SU-DHL-6 (cell line): Measurements from ENCODE around the gene USP11.

Experiments
- EZH2phosphoT487 ChIP-seq: fragments of 200-600 bp; sonication (generic), shearing (Covaris generic); conservative IDR thresholded peaks from 2 replicates; pipeline ENCODE4 v1.6.1; 2018; ENCODE audit warnings: mild to moderate bottlenecking, antibody characterized with exemption, low read length, moderate library complexity, mixed read lengths
- TF ChIP-seq, protein P1 (sequence below): fragments of 200-600 bp; sonication (generic); IDR thresholded peaks from one replicate; pipeline ENCODE4 v1.5.1; 2017; ENCODE audit warnings: antibody characterized with exemption, mild to moderate bottlenecking, low read length, moderate library complexity; ENCODE audit not compliant: insufficient read depth, poor library complexity, severe bottlenecking

DNA sequence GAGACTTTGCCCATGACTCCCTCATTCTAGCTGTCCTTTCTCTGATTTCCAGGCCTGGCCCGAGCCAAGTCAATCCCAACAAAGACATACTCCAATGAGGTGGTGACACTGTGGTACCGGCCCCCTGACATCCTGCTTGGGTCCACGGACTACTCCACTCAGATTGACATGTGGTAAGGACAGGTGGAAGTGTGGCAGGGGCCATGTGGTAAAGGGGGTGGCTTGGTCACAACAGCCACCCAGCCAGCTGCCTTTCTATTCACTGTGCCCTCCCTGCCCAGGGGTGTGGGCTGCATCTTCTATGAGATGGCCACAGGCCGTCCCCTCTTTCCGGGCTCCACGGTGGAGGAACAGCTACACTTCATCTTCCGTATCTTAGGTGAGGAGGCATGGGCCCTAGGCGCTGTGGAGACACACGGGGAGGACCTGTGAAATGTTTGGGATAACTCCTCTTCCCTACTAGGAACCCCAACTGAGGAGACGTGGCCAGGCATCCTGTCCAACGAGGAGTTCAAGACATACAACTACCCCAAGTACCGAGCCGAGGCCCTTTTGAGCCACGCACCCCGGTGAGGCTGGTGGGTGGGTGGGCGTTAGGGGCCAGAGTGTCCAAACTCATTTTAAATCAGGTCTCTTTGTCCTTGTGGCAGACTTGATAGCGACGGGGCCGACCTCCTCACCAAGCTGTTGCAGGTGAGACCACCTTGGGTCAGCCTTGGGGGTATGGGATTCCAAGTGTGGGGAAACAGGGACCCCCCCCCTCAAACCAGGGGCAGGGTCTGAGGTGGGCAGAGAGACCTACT, 6.1 kb upstream of the USP11 start:
- TF ChIP-seq, protein P1, sequence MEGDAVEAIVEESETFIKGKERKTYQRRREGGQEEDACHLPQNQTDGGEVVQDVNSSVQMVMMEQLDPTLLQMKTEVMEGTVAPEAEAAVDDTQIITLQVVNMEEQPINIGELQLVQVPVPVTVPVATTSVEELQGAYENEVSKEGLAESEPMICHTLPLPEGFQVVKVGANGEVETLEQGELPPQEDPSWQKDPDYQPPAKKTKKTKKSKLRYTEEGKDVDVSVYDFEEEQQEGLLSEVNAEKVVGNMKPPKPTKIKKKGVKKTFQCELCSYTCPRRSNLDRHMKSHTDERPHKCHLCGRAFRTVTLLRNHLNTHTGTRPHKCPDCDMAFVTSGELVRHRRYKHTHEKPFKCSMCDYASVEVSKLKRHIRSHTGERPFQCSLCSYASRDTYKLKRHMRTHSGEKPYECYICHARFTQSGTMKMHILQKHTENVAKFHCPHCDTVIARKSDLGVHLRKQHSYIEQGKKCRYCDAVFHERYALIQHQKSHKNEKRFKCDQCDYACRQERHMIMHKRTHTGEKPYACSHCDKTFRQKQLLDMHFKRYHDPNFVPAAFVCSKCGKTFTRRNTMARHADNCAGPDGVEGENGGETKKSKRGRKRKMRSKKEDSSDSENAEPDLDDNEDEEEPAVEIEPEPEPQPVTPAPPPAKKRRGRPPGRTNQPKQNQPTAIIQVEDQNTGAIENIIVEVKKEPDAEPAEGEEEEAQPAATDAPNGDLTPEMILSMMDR: no peak
- TF ChIP-seq EZH2phosphoT487: no peak
